Islet of Langerhans (tissue), 1 donor: ENCODE measurements around the gene WRAP73.

ENCODE experiments used
- FAIRE-seq: peaks from one replicate; lab custom pipeline; 2011; peaks lifted over from hg19 to GRCh38; lab: Jason Lieb, UNC

The WRAP73 gene

DNA sequence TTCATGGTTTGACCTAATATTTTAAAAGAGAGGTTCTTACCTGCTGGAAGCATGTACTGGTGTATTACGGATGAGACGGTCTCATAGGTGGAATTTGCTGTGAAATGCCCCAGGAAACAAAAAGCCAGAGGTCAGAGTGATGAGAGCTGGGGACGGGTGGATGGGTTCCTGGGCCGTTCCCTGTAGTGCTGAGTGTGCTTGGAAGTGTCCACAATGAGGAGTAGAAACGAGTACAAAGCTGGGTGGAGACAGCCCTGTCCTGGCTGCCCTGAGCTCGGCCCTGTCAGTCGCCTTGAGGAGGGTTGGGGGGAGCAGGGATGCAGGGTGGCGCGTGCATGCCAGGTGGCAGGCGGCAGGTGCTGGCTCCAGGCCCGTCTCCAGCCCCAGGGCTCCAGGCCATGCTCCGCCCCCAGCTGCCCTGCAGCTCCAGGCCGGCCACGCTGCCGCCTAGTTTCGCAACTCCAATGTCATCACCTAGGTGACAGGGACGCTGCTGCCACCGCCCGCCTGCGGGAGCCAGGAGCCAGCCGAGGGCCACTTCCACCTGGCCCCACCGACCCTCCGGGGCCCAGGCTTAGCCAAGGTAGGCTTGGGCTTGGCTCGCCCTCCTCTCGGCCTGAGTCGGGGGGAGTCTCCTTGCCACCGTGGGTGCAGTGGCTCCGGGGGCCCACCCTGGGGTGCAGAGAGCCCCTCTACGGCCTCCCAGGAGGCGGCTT lies 18.8 kb upstream of the WRAP73 start:
- no peak for FAIRE-seq

DNA sequence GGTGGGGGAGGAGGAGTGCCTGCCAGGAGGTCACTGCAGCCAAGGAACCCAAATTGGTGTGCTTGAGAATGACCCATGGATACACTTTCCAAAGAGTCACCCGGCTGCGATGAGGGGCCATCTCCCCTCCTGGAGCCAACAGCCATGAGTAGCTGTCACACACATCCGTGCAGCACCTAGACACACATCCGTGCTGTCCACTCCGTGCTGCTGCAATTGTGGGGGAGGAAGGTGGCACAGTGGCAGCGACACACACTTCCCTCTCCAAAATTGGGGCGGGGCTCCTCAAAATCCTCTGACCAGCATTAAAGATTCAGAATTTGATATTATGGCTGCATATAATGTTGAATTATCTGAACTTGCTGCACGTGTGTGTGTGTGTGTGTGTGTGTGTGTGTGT lies 18.2 kb upstream of the WRAP73 start:
- FAIRE-seq, result no peak

DNA sequence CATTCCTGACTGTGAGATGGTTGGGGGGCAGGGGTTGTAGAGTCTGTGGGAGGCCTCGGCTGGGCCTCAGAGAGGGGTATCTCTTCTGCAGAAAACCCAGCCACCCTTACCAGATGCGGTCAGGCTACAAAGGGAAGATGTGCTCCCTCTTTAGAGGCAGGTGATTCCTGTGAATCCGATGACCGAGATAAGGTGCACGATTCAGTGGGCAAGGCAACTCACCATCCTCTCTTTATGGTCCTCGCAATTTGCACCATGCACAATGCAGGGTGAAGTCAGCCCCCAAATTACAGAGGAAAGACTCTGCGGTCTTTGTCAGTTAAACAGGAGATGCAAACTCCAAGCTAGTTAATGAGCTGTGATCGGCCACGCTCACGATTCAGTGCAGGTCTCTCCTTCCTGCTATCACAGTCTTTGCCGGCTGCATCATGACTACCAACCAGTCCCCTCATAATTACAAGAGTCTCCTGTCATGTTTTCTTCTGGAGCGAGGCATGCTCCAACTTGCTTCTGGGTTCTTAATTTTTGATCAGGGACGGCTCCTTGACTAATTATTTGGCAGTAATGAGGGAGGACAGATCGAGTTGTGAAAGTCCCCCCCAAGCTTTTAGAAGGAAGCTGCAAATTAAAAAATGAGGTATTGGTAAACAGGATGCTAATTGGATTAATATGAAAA lies 14.9 kb upstream of the WRAP73 start:
- FAIRE-seq, result no peak

DNA sequence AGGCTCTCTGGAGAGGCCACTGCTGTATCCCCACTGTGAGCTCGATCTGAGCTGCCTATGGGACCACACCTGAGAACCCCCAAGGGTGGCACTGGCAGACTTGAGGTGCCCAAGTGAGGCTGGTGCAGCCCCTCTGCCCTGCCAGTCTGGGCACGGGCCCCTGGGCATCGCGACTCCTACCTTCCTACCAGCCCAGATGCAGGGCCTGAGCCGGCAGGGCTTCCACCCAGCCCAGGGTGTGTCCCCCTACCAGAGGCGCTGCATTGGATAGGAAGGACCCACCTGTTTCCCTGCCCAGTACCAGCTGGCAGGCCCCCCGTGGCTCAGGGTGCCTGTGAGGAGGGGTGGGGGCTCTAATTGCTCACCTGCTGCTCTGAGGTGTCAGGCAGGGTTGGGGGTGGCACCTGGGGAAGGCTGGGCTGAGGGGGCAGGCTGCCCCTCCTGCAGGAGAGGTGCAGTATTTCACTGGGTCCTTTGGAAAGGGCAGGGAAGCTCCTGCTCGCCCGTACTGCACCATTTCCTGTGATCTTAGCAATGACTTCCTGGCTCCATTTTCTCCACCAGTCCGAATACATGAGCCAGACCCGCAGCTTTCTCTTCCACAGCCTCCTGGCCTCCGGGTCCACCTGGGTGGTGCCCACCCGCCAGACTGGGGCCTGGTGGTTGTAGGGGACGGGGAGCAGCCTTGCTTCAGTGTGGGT lies 14.2 kb upstream of the WRAP73 start:
- FAIRE-seq, result no peak

DNA sequence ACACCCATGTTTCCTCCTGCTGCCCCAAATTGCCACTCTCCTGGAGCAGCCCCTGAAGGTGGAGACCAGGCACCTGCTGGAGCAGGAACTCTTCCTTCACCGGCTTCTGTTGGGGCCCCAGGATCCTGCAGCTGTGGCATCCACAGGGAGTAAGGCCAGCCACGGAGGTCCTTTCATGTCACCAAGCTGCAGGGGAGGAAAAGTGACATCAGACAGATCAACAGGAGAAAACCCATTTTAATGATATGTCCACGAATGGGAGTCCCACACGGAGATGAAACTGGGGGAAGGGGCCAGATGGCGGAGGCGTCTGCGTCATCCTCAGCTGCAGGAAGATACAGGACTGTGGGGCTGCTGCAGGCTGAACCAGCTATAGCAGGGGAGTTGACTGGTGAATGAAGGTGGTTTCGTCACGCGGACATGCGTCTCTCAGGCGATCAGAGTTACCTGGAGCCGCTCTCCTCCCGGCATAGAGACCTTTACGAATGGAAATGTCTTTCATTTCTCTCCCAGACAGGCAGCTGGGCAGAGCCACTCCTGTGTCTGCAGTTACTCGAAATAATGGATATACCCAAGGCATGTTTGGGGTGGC lies 12.3 kb upstream of the WRAP73 start:
- no peak for FAIRE-seq

DNA sequence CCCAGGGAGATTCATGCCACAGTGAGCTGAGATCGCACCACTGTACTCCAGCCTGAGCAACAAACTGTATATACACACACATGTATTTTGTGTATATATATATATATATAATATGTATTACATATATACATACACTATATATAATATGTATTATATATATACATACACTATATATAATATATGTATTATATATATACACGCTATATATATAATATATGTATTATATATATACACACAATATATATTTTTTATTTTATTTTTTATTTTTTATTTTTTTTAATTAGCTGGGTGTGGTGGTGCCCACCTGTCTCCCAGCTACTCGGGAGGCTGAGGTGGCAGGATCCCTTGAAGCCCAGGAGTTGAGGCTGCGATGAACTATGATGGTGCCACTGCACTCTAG lies 11.7 kb upstream of the WRAP73 start:
- no peak for FAIRE-seq

DNA sequence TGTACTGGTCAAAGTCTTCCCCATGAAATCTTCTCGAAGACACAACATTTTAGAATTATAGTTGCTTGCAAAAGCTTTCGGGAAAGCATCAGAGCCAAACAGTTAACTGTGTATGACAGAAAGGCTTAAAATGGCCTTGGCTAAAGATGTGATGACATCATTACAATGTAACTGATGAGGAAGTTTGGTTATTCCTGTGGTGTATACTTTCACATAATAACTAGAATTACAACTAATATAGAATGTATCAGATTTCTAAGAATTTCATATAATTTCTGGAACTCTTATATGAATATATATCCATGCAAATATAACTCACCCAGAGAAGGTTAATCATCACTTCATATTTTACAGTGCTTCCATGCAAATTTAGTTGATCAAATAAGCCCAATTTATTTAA lies 10.8 kb upstream of the WRAP73 start:
- no peak for FAIRE-seq

DNA sequence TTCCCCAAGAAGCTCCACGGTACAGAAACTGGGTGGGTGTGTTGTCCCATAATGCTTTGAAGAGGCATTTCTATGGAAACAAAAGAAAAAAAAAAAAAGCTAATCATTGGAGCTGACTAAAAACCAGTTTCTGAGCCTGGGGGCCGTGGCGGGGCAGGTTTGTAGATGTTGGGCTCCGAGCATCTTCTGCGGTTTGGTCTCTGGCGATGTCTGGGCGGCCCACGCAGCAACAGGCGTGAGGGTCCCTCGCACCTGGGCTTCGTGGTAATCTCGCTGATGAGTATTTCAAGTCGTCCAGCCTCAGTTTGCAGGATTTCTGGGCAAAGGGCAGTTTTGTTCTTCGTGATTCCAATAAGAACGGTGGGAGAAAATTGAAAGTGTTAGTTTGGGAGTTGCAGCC lies 9.2 kb upstream of the WRAP73 start:
- no peak for FAIRE-seq

DNA sequence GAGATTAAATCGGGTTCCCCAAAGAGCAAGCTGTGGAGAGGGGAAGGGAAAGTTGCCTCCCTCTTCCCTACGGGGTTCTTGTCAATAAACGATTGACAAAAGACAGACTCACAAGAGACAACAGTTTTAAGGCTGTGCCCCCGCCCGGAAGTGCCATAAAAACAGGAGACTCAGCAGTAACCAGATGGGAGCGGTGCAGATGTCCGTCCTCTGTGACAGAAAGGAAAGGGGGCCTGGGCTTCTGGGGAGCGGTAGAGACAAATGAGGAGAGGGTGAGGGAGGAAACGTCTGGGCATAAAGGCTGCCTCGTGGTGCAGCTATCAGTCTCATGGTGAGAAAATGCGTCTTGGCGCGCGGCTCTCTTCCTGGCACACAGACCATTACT lies 8.3 kb upstream of the WRAP73 start:
- no peak for FAIRE-seq

DNA sequence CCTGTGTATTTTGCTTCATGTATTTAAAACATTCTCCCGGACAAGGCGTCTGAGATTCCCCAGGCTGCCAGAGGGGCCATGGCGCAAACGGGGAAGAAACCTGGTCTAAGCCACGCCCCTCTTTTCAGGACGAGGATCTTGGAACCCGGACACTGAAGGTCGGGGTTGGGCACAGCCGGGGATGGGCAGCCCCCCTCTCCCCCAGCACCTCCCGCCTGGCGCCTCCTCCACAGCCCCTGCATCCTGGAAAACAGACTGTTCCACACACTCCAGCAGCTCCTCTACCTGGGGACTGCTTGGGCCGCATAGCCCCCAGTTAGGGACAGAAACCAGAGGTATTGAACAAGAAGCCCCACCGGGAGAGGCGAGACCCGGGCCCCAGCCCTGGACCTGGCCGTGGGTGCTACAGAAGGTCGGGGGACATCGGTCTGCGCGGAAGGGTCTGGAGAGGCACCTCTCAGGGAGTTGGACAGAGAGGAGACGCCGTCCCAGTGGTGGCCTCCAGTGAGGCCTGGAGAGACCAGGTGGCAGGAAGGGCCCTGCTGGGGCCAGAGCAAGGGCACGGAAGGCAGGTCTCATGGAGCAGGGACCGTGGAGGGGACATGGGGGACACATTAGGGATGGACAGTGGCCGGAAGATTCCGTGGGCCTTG lies 7.8 kb upstream of the WRAP73 start:
- no peak for FAIRE-seq

DNA sequence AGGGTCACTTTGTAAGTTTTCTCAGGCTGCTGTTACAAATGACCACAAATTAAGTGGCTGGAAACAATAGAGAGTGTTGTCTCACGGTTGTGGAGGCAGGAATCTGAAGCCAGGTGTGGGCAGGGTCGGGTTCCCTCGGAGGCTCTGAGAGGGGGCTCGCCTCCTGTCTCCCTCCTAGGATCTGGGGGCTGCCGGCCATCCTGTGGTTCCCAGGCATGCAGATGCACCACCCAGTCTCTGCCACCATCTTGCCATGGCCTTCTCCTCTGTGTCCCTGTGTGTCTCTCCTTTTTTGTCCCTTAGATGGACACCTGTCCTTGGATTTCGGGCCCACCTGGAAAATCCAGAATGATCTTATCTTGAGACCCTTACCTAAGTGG lies 7.2 kb upstream of the WRAP73 start:
- no peak for FAIRE-seq

DNA sequence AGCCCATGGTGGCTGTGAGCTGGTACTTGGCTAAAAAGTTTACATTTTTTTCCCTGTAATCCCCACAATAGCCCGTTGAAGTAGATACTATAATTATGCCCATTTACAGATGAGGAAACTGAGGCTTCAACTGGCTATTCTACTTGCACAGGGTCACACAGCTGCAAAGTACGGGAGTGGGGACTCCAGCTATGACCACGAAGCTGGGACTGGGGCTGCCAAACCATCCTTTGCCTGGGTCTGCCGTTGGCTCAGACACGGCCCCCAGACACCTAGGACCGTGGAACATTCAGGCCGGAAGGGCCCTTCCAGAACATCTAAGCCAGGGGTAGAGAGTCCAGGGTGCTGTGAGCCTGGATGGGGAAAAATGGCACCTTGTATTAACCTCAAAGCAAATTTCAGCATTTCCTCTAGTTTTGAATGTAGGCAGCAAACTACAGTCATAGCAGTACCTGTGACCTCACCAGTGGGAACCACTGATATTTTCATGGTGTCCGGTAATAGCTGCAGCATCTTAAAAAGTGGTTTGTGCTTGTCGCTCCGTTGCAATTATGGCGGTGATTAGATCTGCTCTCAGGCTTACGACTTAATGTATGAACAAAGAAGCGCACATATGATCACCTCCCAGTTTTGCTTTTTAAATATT lies 6.7 kb upstream of the WRAP73 start:
- FAIRE-seq, result no peak

DNA sequence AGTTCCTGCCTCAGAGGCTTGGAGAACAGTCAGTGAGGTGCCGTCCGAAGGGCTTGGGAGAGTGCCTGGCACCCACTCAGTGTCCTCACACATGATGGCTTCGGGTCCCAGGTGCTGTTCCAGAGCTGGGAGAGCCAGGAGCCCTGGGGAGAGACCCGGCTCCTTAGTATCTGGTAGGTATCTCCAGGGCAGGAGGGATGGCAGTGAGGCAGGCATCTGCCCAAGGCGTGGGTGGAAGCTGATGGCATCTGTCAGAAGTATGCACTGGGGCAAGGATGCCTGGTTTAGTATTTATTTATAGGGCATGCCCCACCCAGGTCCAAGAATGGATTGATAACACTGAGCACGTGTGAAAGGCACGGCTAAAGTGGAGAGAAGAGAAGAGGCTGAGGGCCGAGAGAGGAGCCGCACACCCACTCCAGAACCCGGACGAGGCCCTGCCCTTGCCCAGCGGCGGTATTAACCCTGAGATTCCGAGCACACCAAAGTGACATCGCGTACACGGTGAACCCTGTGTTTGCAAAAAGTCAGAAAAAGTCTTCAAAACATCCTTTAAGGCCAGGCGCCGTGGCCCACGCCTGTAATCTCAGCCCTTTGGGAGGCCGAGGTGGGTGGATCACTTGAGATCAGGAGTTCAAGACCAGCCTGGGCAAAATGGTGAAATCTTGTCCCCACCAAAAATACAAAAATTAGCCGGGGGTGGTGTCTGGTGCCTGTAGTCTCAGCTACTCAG lies 4.8 kb upstream of the WRAP73 start:
- no peak for FAIRE-seq

DNA sequence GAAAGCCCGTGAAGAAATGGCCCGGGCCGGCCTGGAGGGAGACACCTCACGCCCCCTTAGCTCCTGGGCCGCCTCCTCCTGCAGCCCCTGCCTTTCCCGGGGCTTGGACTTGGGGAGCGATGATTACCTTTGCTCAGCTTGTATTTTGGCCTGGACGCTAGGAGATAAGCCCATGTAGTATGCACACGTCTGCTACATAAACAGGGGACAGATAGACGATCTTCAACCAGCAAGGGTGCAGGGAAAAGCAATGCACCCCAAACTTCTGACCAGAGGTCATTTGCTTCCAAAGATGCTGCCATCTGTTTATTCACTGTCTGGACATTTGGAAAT lies 3.3 kb upstream of the WRAP73 start:
- no peak for FAIRE-seq

DNA sequence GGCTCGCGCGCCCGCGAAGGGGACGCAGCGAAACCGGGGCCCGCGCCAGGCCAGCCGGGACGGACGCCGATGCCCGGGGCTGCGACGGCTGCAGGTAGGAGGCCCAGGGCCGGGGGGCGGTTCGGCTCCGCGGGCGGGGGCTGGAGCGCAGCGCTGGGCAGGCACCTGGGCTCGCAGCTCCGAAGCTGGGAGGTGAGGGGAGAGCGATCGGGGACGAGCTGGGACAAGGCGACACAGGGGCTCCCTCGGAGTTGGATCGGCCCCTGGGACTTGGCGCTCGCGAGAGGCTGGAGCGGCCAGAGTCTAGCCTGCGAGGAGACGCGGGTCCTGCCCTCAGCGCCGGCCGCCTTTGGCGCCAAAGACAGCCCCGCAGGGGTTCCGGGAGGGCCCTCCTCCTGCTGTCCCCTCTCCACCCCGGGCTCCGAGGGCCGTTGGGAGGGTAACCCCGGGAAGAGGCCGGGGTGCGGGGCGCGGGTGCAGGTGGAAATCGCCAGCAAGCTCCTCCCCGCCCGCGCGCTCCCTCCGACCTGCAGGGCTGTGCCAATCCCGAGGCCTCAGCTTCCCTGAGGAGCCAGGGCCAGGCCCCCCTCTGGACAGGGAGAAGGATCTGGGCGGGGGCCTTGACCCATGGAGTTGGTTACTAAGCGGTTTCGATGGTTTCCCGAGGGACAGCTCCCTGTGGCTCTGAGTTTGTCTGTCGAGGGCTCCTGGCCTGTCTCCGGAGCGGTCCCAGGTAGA lies 2.8 kb upstream of the WRAP73 start:
- no peak for FAIRE-seq

DNA sequence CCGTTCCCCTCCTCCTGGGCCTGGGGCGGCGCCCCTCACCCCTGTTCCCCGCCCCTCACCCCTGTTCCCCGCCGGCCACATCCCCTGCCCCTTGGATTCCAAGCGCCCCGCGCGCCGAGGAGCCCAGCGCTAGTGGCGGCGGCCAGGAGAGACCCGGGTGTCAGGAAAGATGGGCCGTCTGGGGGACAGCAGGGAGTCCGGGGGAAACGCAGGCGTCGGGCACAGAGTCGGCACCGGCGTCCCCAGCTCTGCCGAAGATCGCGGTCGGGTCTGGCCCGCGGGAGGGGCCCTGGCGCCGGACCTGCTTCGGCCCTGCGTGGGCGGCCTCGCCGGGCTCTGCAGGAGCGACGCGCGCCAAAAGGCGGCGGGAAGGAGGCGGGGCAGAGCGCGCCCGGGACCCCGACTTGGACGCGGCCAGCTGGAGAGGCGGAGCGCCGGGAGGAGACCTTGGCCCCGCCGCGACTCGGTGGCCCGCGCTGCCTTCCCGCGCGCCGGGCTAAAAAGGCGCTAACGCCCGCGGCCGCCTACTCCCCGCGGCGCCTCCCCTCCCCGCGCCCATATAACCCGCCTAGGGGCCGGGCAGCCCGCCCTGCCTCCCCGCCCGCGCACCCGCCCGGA lies 2.1 kb upstream of the WRAP73 start, which contains the start of gene TP73:
TP73 (plus strand) TSS at position 587 of the 618 bp plus-strand sequence. CDS start 29,850 bp downstream, outside the sequence.
- no peak for FAIRE-seq

DNA sequence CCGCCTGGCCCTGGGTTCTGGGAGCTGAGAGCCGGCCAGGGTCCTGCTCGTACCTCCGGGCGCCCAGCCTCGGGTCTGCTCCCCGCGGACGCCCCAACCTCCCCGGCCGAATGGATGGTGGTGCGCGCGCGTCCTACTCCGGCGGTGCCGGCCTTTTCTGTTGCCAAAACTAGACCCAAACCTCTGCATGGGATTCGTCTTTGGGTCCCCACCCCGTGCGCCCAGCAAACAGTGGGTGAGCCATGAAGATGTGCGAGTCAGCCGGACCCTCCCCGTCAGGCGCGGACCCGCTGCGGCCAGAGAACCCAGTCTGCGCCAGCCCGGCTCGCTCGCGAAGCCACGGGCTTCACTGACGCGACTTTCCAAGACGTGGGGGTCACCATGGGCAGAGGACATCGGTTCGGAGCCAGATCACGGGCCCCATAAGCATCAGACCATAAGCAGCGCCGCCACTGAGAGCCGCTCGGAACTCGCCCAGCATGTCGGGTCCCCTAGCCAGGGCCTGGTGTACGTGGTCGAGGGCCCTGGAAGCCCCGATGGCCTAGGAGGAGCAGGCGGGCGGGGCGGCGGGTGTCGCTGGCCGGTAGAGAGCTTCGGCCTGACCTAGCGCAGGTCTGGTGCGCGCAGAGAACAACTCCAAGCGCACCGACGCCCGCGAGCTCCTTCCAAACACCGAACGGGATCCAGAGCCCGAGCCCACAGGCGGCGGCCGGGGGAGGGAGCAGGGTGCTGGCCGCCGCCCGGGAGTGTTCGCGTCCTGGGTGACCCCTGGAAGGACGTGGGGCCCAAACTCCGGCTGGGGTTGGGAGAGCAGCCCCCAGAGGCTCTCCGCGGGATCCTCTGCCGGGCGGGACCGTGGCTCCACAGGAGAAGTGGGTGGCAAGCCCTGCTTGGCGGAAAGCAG lies 1.4 kb upstream of the WRAP73 start:
- no peak for FAIRE-seq

DNA sequence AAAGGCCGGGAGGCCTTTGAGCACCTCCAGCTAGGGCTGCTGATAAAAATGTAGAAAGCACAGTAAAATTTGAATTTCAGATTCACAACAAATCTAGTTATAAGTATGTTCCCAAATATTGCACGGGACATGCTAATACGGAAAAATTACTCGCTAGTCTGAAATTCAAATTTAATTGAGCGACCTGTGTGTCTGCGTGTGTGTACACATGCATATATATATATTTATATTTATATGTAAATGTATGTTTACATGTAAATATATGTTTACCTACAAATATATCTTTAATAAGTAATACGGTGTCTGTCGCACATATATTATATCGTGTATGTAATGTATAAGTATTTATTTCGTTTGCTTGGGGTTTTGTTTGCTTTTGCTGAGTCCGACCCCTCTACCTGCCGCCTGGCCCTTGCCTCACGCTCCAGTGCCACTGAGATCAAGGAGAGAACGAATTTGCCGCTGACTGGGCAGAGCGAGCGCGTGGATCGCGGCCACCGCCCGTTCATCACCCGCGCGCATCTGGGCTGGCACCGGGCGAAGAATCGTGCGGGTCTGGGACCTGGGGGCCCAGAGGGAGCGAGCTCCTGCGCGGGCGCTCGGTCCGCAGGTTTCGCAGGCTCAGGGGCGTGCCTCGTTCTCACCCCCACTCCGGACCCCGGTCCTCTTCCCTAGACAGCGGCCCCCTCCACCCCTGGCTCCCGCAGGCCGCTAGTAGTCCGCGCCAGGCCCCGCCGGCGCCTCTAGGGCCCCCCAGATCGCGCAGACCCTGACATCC lies 534 bp upstream of the WRAP73 start:
- no peak for FAIRE-seq

DNA sequence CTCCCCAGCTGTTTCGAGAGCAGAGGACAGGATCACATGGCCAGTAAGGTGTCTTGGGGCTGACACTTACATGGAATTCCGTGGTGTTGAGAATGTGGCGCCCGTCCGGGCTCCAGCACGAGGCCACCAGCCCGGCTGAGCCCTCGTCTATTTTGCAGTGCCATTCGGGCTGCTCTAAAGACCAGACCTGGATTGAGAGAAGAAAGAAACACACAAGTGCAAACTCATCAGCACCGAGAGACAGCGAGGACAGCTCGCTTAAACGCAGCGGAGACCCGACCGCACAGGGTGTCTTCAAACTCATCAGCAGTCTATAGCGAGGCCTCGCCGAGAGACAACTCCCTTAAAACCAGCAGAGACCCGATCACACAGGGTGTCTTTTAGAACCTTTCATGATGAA lies 3.3 kb downstream of the WRAP73 start:
- no peak for FAIRE-seq
